Hepatocyte (in vitro differentiated cells): ENCODE measurements around the gene PTPN14.

Source experiments
- CTCF ChIP-seq: fragments of 200-600 bp; sonication (generic); IDR thresholded peaks from 2 replicates; pipeline ENCODE4 v1.5.1; 2016; ENCODE audit warnings: antibody characterized with exemption, mild to moderate bottlenecking; ENCODE audit not compliant: poor library complexity
- EZH2 ChIP-seq: fragments of 200-600 bp; sonication (generic); IDR thresholded peaks from 2 replicates; pipeline ENCODE4 v1.6.1; 2016; ENCODE audit warnings: antibody characterized with exemption, mild to moderate bottlenecking, borderline replicate concordance

GRCh38 chr1:214310010-214310409 is 241.4 kb downstream of the PTPN14 start:
- TF ChIP-seq CTCF: no peak
- TF ChIP-seq EZH2: no peak
